Activated CD4-positive, alpha-beta T cell treated with anti-CD3 and anti-CD28 coated beads, Interleukin-2, amount 10 ng/mL, durations not matched to agents 24 days and 14 days (primary cell): ENCODE measurements around the gene GLT6D1. TPM values are rescaled to one million over a fixed set of nuclear protein-coding genes. Genes with fewer than 3 reads are reported as not detected.

Source experiments
- DNase-seq: peaks from one replicate; pipeline ENCODE4 v3.0.0; 2022
- H3K27ac Mint-ChIP-seq: one replicate; pipeline ENCODE4 v1.8.0; 2022; ENCODE audit warnings: mild to moderate bottlenecking, mixed read lengths
- H3K27me3 Mint-ChIP-seq: one replicate; pipeline ENCODE4 v1.8.0; 2022; ENCODE audit warnings: mixed read lengths
- H3K36me3 Mint-ChIP-seq: one replicate; pipeline ENCODE4 v1.8.0; 2022; ENCODE audit warnings: low read depth, mild to moderate bottlenecking, mixed read lengths
- H3K4me1 Mint-ChIP-seq: one replicate; pipeline ENCODE4 v1.8.0; 2021; ENCODE audit warnings: mixed read lengths
- H3K4me3 Mint-ChIP-seq: one replicate; pipeline ENCODE4 v1.8.0; 2022; ENCODE audit warnings: mild to moderate bottlenecking, moderate library complexity, mixed read lengths
- H3K9me3 Mint-ChIP-seq: one replicate; pipeline ENCODE4 v1.8.0; 2021; ENCODE audit warnings: mixed read lengths
- intact Hi-C: fragments of 100-400 bp; cut with micrococcal nuclease; formaldehyde crosslinking; loops from one replicate; pipeline ENCODE4 v1.15.1; 2023
- total RNA-seq: library from RNA; stranded (reverse); gene quantifications from 2 replicates; pipeline ENCODE4 v1.2.3, GENCODE V29; 2022

Gene GLT6D1
- total RNA-seq, 1 donor from 2014 or later: not detected

DNA sequence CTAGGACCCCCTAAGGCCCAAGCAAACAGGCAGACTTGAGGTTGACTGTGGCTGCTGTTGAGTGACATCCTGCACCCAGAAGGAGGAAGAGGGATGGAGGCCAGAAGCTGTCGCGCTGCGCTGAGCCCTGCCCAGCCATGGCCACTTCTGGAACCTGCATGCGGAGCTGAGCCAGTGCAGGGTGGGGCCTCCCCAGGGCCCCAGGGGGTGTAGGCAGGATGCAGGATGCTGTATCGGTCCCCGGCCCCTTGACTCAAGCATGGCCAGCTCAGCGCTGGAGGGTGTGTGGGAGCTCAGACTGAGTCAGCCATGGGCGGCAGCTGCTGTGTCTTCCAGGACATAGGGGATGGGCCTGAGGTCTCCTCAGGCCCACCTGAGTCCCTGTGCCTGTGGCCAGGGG is 26.9 kb downstream of the GLT6D1 start:
- no peak for DNase-seq
- Mint-ChIP-seq H3K36me3 (no peaks in the 10 kb centered on the region), H3K27ac (no peak overlapping the region), H3K27me3 (no peaks in the 10 kb centered on the region), H3K4me3 (no peak overlapping the region), H3K9me3 (no peaks in the 10 kb centered on the region), H3K4me1 (no peaks in the 10 kb centered on the region)
- intact Hi-C loops: no loop called here

DNA sequence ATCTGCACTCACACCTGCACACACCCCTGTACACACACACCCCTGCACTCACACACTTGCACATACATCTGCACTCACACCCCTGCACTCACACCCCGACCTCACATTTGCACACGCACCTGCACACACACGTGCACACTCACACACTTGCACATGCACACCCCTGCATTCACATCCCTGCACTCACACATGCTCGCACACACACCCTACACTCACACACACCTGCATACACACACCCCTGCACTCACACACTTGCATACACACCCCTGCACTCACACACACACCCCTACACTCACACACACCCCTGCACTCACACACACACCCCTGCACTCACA is 27.5 kb downstream of the GLT6D1 start:
- Mint-ChIP-seq H3K36me3 (no peaks in the 10 kb centered on the region), H3K4me3 (no peak overlapping the region), H3K4me1 (no peaks in the 10 kb centered on the region), H3K27ac (no peak overlapping the region), H3K9me3 (no peaks in the 10 kb centered on the region), H3K27me3 (no peaks in the 10 kb centered on the region)
- intact Hi-C loops: no loop called here
- peak; percentile 26 for DNase-seq

GRCh38 chr9:135611142-135611874 is 28.0 kb downstream of the GLT6D1 start:
- no peaks in the 10 kb centered on the region for H3K9me3 Mint-ChIP-seq
- no peaks in the 10 kb centered on the region for H3K27me3 Mint-ChIP-seq
- H3K4me1 Mint-ChIP-seq: no peaks in the 10 kb centered on the region
- H3K4me3 Mint-ChIP-seq: no peak overlapping the region
- no peak overlapping the region for H3K27ac Mint-ChIP-seq
- H3K36me3 Mint-ChIP-seq: no peaks in the 10 kb centered on the region
- intact Hi-C loops: no loop called here
- peak; percentile 45 for DNase-seq

DNA sequence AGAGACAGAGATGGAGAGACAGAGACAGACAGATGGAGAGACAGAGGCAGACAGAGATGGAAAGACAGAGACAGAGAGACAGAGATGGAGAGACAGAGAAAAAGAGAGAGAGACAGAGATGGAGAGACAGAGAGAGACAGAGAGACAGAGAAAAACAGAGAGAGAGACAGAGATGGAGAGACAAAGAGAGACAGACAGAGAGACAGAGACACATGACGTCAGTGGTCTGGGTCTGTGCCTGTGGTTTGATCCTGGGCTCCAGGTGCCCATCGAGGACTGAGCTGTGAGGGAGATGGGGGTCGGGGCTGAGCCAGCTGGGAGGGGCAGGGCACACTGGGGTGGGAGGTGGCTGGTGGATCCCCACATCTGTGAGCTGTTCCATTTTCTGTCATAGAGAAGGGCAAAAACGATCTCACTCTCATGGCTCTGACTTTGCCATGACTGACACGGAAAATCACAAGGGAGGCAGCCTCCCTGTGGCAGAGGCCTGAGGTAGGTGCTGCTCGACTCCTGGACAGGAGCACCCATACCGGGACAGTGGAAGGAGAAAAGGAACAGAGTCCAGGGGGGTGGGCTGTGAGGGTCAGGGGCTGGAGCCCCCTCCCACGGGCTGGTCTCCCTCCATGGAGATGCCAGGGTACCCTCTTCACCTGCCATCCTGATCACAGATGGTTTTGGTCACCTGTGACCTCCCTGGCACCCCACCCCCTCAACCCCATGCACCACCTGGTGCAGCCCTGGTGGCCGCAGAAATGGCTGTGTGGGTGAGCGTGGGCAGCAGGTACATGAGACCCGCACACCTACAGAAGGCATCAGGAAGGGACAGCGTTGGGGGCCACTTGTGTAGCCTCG is 28.8 kb downstream of the GLT6D1 start:
- Mint-ChIP-seq H3K36me3 (no peaks in the 10 kb centered on the region), H3K4me1 (no peaks in the 10 kb centered on the region), H3K9me3 (no peaks in the 10 kb centered on the region), H3K27ac (no peak overlapping the region), H3K27me3 (no peaks in the 10 kb centered on the region), H3K4me3 (no peak overlapping the region)
- intact Hi-C loops: no loop called here
- DNase-seq: peak; percentile 34

DNA sequence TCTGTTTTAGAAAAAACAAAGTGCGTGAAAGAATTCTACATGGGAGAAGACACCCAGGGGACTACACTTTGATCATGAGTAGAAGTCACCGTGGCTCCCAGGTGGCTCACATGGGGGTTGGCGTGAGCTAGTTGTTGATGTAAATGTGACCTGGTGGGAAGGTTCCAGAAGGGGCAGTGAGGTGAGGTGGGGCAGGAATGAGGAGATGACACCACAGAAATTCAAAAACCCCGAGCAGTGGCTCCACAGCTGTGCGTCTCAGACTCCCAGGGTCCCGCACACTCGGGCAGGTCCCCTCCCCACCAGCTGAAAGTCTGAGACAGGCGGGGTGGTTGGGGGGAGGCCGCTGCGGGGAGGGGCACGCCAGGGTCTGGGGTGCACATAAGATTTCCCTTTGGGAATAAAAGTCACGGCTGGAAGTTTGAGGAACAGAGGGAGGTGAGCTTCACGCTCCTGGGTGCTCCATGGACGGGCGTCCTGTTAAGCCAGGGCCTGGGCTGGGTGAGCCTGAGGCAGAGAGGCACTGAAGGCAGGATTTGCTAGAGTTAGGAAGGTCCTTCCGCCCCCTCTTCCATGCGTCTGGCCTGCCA is 29.9 kb downstream of the GLT6D1 start:
- Mint-ChIP-seq H3K9me3 (no peaks in the 10 kb centered on the region), H3K4me3 (no peak overlapping the region), H3K27ac (no peak overlapping the region), H3K27me3 (no peaks in the 10 kb centered on the region), H3K36me3 (no peaks in the 10 kb centered on the region), H3K4me1 (no peaks in the 10 kb centered on the region)
- peak; percentile 47 for DNase-seq
- intact Hi-C loops: no loop called here

DNA sequence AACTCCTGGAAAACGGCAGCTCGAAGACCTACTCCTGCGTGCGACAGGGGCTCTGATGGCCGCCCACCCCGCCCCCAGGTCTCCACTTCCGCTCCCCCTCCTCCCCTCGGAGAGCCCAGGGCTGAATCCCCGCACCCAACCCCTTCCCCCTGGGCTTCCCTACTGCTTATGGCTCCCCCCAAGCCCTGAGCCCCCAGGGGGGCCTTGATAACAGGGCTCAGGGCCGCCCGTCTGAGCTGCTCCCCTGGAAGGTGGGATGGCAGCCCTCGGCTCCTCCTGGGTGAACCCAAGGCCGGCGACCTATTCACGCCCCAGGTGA is 30.4 kb downstream of the GLT6D1 start:
- Mint-ChIP-seq H3K4me1 (no peaks in the 10 kb centered on the region), H3K9me3 (no peaks in the 10 kb centered on the region), H3K27ac (no peak overlapping the region), H3K4me3 (no peak overlapping the region), H3K36me3 (no peaks in the 10 kb centered on the region), H3K27me3 (no peaks in the 10 kb centered on the region)
- peak; percentile 43 for DNase-seq
- intact Hi-C loops: no loop called here

- Mint-ChIP-seq H3K9me3 (no peaks in the 10 kb centered on the region), H3K4me1 (no peaks in the 10 kb centered on the region), H3K4me3 (no peak overlapping the region), H3K27me3 (no peaks in the 10 kb centered on the region), H3K27ac (no peak overlapping the region), H3K36me3 (no peaks in the 10 kb centered on the region)
- no peak for DNase-seq
- intact Hi-C loops: no loop called here
Measured at GRCh38 chr9:135608294-135608998, 30.9 kb downstream of the GLT6D1 start.

GRCh38 chr9:135607401-135608293 is 31.7 kb downstream of the GLT6D1 start:
- H3K36me3 Mint-ChIP-seq: no peaks in the 10 kb centered on the region
- no peak overlapping the region for H3K4me3 Mint-ChIP-seq
- H3K27me3 Mint-ChIP-seq: no peaks in the 10 kb centered on the region
- no peaks in the 10 kb centered on the region for H3K4me1 Mint-ChIP-seq
- H3K27ac Mint-ChIP-seq: no peak overlapping the region
- DNase-seq: no peak
- intact Hi-C loops: no loop called here
- H3K9me3 Mint-ChIP-seq: no peaks in the 10 kb centered on the region

DNA sequence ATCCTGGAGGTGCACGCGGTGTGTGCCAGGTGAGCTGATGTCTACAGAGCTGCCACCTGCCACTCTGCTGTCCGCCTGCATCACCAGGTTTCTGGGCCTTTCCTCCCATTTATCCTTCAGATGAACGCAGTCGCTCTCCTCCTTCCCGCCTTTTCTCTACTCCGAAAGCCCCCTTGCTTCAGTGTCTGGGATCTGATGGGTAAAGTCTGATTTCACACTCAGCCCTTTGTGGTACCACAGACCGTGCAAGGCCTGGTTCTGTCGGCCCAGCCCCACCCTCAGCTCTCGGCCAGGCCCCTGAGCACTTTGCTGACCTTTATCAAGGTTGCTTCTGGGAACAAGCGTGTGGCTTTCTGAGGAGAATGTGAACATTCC is 32.5 kb downstream of the GLT6D1 start:
- Mint-ChIP-seq H3K36me3 (no peaks in the 10 kb centered on the region), H3K4me1 (no peaks in the 10 kb centered on the region), H3K27ac (no peak overlapping the region), H3K4me3 (no peak overlapping the region), H3K27me3 (no peaks in the 10 kb centered on the region), H3K9me3 (no peaks in the 10 kb centered on the region)
- intact Hi-C loops: no loop called here
- no peak for DNase-seq

DNA sequence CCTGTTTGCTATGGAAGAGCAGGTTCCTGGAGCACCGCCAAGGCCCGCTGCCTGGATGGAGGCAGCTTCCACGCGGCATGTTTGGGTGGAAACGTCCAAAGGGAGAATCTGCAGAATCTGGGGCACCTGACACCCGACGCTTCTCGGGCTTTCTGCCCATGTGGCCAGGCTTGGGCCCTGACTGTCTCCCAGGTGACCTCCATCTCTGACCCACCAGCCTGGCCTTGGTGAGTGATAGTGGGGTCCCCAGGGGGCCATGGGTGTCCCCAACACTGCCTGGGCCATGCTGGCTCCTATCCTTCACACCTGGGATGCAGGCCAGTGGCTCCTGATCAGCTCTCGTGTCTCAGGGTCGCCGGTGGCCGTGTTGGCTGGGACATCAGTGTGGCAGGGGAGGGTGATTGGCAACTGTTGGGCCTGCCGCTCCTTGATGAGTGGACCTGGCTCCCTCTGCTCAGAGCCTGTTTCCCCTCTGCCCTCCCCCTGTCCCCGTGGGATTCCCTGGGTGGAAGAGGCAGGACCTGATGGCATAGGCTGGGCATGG is 34.0 kb downstream of the GLT6D1 start:
- intact Hi-C loops: no loop called here
- Mint-ChIP-seq H3K9me3 (no peaks in the 10 kb centered on the region), H3K27me3 (peaks cover 2% of the 10 kb centered on the region), H3K4me3 (no peak overlapping the region), H3K36me3 (no peaks in the 10 kb centered on the region), H3K4me1 (no peaks in the 10 kb centered on the region), H3K27ac (no peak overlapping the region)
- DNase-seq: no peak

DNA sequence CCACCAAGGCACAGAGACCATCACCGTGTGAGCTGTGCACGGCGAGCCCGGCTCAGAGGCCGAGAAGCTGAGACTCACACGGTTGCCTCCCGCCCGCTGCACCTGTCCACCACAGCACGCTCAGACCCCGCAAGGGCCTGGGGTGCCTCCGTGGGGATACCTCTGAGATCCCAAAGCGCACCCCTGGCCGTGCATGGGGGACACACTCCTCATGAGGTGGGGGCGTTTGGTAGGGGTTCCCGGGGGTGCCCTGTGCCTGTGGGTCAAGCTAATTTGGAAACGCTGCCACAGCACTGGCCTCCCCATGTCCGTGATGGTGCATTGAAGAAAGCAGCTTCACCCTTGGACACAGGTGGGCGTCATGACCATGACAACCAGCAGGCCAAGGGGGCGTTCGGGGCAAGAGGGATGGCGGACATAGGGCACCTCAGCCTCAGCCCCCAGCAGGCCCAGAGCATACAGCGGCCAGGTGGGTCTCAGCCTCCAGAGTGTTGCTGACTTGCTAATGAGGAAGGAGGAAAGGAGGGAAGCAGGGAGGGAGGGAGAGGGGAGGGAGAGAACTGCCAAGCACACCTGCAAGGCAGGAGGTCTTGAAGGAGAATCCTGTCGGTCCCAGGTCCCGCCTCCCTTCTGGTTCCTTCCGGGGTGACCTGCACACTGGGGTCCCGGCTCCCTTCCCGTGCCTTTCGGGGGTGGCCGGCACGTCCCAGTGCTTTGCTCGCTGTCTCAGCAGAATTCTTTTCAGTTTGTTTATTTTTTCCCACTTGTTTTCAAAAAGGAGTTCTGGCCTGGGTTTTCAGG is 34.7 kb downstream of the GLT6D1 start:
- Mint-ChIP-seq H3K27ac (no peak overlapping the region), H3K4me1 (no peaks in the 10 kb centered on the region), H3K27me3 (peaks cover 5% of the 10 kb centered on the region), H3K36me3 (no peaks in the 10 kb centered on the region), H3K9me3 (no peaks in the 10 kb centered on the region), H3K4me3 (no peak overlapping the region)
- intact Hi-C loops: no loop called here
- DNase-seq: no peak

DNA sequence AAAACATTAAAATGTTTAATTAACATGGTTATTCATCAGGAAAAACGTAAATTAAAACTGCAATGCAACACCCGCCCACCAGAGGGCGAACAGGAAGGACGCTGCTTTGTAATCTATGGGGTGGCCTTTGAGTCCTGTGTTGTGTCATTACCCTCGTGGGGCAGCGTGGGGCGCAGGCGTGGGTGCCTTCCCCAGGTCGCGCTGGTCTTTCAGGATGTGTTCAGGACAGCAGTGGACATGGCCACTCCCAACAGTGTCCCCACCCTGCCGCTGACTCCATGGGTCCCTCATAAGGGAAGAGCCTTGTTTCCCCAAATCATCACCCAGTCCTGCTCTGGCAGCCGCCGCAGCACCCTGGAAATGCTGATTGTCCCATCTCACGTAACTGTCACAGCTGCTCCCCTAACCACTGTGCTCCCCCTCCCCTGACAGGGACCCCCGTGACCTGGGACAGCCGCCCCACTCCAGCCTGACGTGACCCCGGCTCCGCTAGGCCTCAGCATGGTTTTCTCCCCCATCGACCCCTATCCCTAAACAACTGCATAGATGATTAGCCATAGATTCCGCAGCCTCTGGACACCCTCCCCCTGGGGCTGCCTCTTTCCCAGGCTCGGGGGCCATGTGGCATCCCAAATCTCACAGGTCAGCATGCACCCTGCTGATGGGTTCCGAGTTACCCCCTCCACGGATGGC is 36.4 kb downstream of the GLT6D1 start:
- H3K4me3 Mint-ChIP-seq: no peak overlapping the region
- H3K27me3 Mint-ChIP-seq: peaks cover 12% of the 10 kb centered on the region
- H3K27ac Mint-ChIP-seq: no peak overlapping the region
- H3K9me3 Mint-ChIP-seq: no peaks in the 10 kb centered on the region
- H3K4me1 Mint-ChIP-seq: no peaks in the 10 kb centered on the region
- DNase-seq: peak; percentile 87
- intact Hi-C loops: no loop called here
- H3K36me3 Mint-ChIP-seq: no peaks in the 10 kb centered on the region
